Measurements from ENCODE around the gene KIRREL3.

The KIRREL3 gene

GRCh38 chr11:126754591-126755426, 245.8 kb downstream of the KIRREL3 start:
- Histone ChIP-seq H3K4me2 (ENCODE audit: low read length) (no peak overlapping the region), H2AFZ (ENCODE audit: low read depth, low read length) (no peak overlapping the region), H4K20me1 (ENCODE audit: insufficient read depth, low read length) (no peaks in the 10 kb centered on the region), H3K4me1 (ENCODE audit: low read length) (no peaks in the 10 kb centered on the region), H3K4me3 (ENCODE audit: low read length) (no peak overlapping the region), H3K36me3 (replicated peaks; ENCODE audit: low read depth, low read length) (no peaks in the 10 kb centered on the region), H3K79me2 (ENCODE audit: low read length) (no peaks in the 10 kb centered on the region), H3K27ac (ENCODE audit: low read length) (no peak overlapping the region), H3K9me3 (ENCODE audit: insufficient read depth, low read length) (no peaks in the 10 kb centered on the region), H3K27me3 (ENCODE audit: low read depth, low read length) (peaks cover 4% of the 10 kb centered on the region; the same call in 1 of the 2 replicates), H3K9ac (ENCODE audit: low read length) (no peak overlapping the region)
- TF ChIP-seq CTCF (IDR thresholded peaks at IDR 0.05; ENCODE audit: low read depth, low read length) (no peak), EZH2phosphoT487 (IDR thresholded peaks at IDR 0.05; ENCODE audit: low read depth) (no peak)

- Histone ChIP-seq H3K4me2 (ENCODE audit: low read length) (no peak overlapping the region), H2AFZ (ENCODE audit: low read depth, low read length) (no peak overlapping the region), H3K79me2 (ENCODE audit: low read length) (no peaks in the 10 kb centered on the region), H3K4me3 (ENCODE audit: low read length) (no peak overlapping the region), H3K9ac (ENCODE audit: low read length) (no peak overlapping the region), H3K4me1 (ENCODE audit: low read length) (no peaks in the 10 kb centered on the region), H3K27ac (ENCODE audit: low read length) (no peak overlapping the region), H3K27me3 (ENCODE audit: low read depth, low read length) (peaks cover 4% of the 10 kb centered on the region; the same call in 1 of the 2 replicates), H4K20me1 (ENCODE audit: insufficient read depth, low read length) (no peaks in the 10 kb centered on the region), H3K36me3 (replicated peaks; ENCODE audit: low read depth, low read length) (no peaks in the 10 kb centered on the region), H3K9me3 (ENCODE audit: insufficient read depth, low read length) (no peaks in the 10 kb centered on the region)
- no peak for TF ChIP-seq CTCF (IDR thresholded peaks at IDR 0.05; ENCODE audit: low read depth, low read length)
- no peak for TF ChIP-seq EZH2phosphoT487 (IDR thresholded peaks at IDR 0.05; ENCODE audit: low read depth)
Measured at GRCh38 chr11:126753990-126754389, 246.6 kb downstream of the KIRREL3 start.

GRCh38 chr11:126751242-126751641, 249.3 kb downstream of the KIRREL3 start:
- TF ChIP-seq EZH2phosphoT487 (IDR thresholded peaks at IDR 0.05; ENCODE audit: low read depth) = no peak
- TF ChIP-seq CTCF (IDR thresholded peaks at IDR 0.05; ENCODE audit: low read depth, low read length) = no peak
- Histone ChIP-seq H3K36me3 (replicated peaks; ENCODE audit: low read depth, low read length) (no peaks in the 10 kb centered on the region), H3K9me3 (ENCODE audit: insufficient read depth, low read length) (no peaks in the 10 kb centered on the region), H3K4me3 (ENCODE audit: low read length) (no peak overlapping the region), H2AFZ (ENCODE audit: low read depth, low read length) (no peak overlapping the region), H3K79me2 (ENCODE audit: low read length) (no peaks in the 10 kb centered on the region), H4K20me1 (ENCODE audit: insufficient read depth, low read length) (no peaks in the 10 kb centered on the region), H3K4me2 (ENCODE audit: low read length) (no peak overlapping the region), H3K4me1 (ENCODE audit: low read length) (no peaks in the 10 kb centered on the region), H3K27me3 (ENCODE audit: low read depth, low read length) (no peaks in the 10 kb centered on the region), H3K27ac (ENCODE audit: low read length) (no peak overlapping the region), H3K9ac (ENCODE audit: low read length) (no peak overlapping the region)

GRCh38 chr11:126748793-126749192, 251.8 kb downstream of the KIRREL3 start:
- H3K9me3 ChIP-seq (ENCODE audit: insufficient read depth, low read length) = no peaks in the 10 kb centered on the region
- H3K4me3 ChIP-seq (ENCODE audit: low read length) = no peak overlapping the region
- no peak overlapping the region for H2AFZ ChIP-seq (ENCODE audit: low read depth, low read length)
- H4K20me1 ChIP-seq (ENCODE audit: insufficient read depth, low read length) = no peaks in the 10 kb centered on the region
- H3K79me2 ChIP-seq (ENCODE audit: low read length) = no peaks in the 10 kb centered on the region
- H3K27ac ChIP-seq (ENCODE audit: low read length) = no peak overlapping the region
- H3K4me1 ChIP-seq (ENCODE audit: low read length) = no peaks in the 10 kb centered on the region
- TF ChIP-seq EZH2phosphoT487 (IDR thresholded peaks at IDR 0.05; ENCODE audit: low read depth) (no peak), CTCF (IDR thresholded peaks at IDR 0.05; ENCODE audit: low read depth, low read length) (no peak)
- no peaks in the 10 kb centered on the region for H3K27me3 ChIP-seq (ENCODE audit: low read depth, low read length)
- no peak overlapping the region for H3K9ac ChIP-seq (ENCODE audit: low read length)
- H3K36me3 ChIP-seq (replicated peaks; ENCODE audit: low read depth, low read length) = no peaks in the 10 kb centered on the region
- H3K4me2 ChIP-seq (ENCODE audit: low read length) = no peak overlapping the region
